Measurements from ENCODE around the gene ZNF729.
A peak's percentile ranks its signal among the peaks of the same experiment; 100 is the strongest.
"Not testable (repeated sequence)": the region's sequence is repeated elsewhere in the genome, so short reads cannot be mapped to it uniquely, and the experiment has no call there.

Gene ZNF729

DNA sequence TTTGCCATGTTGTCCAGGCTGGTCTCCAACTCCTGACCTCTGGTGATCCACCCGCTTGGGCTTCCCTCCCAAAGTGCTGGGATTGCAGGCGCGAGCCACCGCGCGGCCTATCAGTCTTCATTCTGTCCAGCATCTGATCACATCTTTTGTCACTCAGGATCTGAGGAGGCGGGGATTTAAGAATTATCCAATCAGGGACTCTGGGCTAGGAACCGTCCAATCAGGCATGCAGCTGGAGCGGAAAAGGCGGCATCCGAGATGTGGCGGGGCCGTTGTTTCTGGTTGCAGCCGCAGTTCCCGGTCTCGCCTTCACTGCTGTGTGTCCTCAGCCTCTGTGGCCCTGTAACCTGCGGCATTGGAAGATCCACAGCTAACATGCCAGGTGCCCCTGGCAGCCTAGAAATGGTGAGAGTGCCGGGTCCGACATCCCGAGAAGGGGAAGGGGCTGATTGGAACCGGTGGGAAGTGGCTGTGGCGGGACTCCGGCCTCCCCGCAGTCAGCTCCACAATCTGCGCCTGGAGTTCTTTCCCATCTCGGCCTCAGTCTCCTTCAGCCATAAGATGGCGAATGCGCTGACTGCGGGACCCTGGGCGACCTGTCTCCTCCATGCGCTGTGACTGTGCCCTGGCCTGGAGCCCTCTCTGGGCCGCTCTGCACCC lies at the start of gene ZNF729:
ZNF729 (plus strand) TSS at position 291 of the 660 bp plus-strand sequence; CDS start at position 376, 85 bp downstream.
- TF ChIP-seq ZFX (IDR thresholded peaks at IDR 0.05; ENCODE audit: borderline replicate concordance) (no peak), CTCF (IDR thresholded peaks at IDR 0.05) (no peak)
- H3K27ac ChIP-seq: peak within 1 kb of the TSS; percentile 65

GRCh38 chr19:22256856-22257255 lies 29.4 kb upstream of the ZNF729 start:
- TF ChIP-seq ZFX (IDR thresholded peaks at IDR 0.05; ENCODE audit: borderline replicate concordance): no peak
- no peak for TF ChIP-seq CTCF (IDR thresholded peaks at IDR 0.05)
- no peak overlapping the region for H3K27ac ChIP-seq

GRCh38 chr19:22257381-22257780 lies 28.9 kb upstream of the ZNF729 start:
- no peak overlapping the region for H3K27ac ChIP-seq
- TF ChIP-seq CTCF (IDR thresholded peaks at IDR 0.05) (no peak), ZFX (IDR thresholded peaks at IDR 0.05; ENCODE audit: borderline replicate concordance) (no peak)

DNA sequence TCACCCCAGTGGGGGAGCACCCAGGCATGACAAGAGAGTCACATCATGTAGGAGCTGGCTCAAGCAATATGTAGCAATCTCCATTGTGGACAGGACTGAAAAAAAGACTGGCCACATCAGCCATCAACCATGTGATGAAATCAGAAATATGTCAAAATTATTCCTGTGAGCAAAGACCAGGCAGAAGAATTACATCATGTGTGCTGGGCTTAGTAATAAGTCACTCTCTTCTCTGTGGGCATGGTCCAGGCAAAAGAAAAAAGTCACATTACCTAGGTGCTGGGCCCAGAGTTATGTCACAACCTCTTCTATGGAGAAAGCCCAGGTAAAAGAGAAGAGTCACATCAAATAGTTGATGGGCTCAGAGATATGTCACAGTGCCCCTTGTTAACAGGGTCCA lies 28.3 kb upstream of the ZNF729 start:
- no peak for TF ChIP-seq ZFX (IDR thresholded peaks at IDR 0.05; ENCODE audit: borderline replicate concordance)
- TF ChIP-seq CTCF (IDR thresholded peaks at IDR 0.05): no peak
- H3K27ac ChIP-seq: no peak overlapping the region

GRCh38 chr19:22260499-22260898 lies 25.7 kb upstream of the ZNF729 start:
- H3K27ac ChIP-seq: no peak overlapping the region
- no peak for TF ChIP-seq CTCF (IDR thresholded peaks at IDR 0.05)
- TF ChIP-seq ZFX (IDR thresholded peaks at IDR 0.05; ENCODE audit: borderline replicate concordance): no peak

DNA sequence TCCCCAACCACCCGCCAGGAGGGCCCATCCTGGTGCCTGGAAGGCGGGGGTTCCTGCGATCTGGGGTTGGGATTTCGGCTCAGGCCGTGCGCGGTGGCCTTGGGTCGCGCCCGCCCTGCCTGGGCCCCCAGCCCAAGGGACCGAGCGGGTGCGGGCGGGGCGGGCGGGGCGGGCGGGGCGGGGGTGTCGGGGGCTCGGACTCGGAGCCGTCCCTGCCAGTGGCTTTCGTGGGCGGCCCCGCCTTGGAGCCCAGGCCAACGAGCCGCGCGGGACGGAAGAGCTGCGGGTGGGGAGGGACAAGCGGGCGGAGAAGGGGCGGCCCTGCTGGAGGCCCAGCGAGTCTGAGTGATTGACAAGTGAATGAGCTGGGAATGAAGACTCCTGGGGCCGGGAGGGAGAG lies 24.6 kb upstream of the ZNF729 start:
- TF ChIP-seq ZFX (IDR thresholded peaks at IDR 0.05; ENCODE audit: borderline replicate concordance) (no peak), CTCF (IDR thresholded peaks at IDR 0.05) (no peak)
- no peak overlapping the region for H3K27ac ChIP-seq

DNA sequence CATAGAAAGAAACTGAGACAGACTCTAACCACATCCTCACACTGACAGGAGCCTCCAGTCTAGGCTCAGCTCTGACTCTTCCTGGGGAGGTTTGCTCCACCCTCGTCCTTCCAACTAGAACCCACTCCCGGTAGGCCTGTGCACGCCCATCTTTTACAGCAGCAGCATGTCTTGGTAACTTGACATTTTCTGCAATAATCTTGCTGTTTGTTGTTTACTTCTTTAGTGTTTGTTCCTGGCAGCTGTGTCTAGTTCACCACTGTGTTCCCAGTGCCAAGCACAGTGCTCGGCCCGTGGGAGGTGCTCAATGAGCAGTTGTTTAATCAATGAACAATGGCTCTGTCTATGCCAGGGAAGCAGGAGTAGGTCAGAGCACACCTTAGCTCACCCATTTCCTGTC lies 23.1 kb upstream of the ZNF729 start:
- no peak overlapping the region for H3K27ac ChIP-seq
- TF ChIP-seq CTCF (IDR thresholded peaks at IDR 0.05) (no peak), ZFX (IDR thresholded peaks at IDR 0.05; ENCODE audit: borderline replicate concordance) (no peak)

- not testable (repeated sequence) for H3K27ac ChIP-seq
Measured at GRCh38 chr19:22321554-22321953, 35.3 kb downstream of the ZNF729 start.

Measured in 22Rv1 (cell line).